ENCODE data around the gene MMP26. TPM values are rescaled to one million over a fixed set of nuclear protein-coding genes. Genes with fewer than 3 reads are reported as not detected.

The MMP26 gene
- total RNA-seq, 2 donors from 2014 or later = not detected

- no peaks in the 10 kb centered on the region for H3K4me1 ChIP-seq (ENCODE audit: control insufficient read depth in 1 of 2, low read depth in 2 of 2)
- H3K9me3 ChIP-seq = no peaks in the 10 kb centered on the region
- H3K27ac ChIP-seq = no peak overlapping the region
- TF ChIP-seq CTCF (IDR thresholded peaks at IDR 0.05) = no peak
- DNase-seq (ENCODE audit: low spot score) (no peak), ATAC-seq (ENCODE audit: insufficient number of reproducible peaks, low FRiP score, low read depth) (no peak)
- no peaks in the 10 kb centered on the region for H3K36me3 ChIP-seq
- H3K4me3 ChIP-seq = no peak overlapping the region
- no peaks in the 10 kb centered on the region for H3K27me3 ChIP-seq (replicated peaks; ENCODE audit: insufficient read depth)
These were observed 22.6 kb downstream of the MMP26 start for GRCh38 chr11:4727171-4727570.

- ATAC-seq (ENCODE audit: insufficient number of reproducible peaks, low FRiP score, low read depth) = no peak
- DNase-seq (ENCODE audit: low spot score) = no peak
- no peak for TF ChIP-seq CTCF (IDR thresholded peaks at IDR 0.05)
- Histone ChIP-seq H3K36me3 (no peaks in the 10 kb centered on the region), H3K27ac (no peak overlapping the region), H3K4me3 (no peak overlapping the region), H3K9me3 (no peaks in the 10 kb centered on the region), H3K27me3 (replicated peaks; ENCODE audit: insufficient read depth) (no peaks in the 10 kb centered on the region), H3K4me1 (ENCODE audit: control insufficient read depth in 1 of 2, low read depth in 2 of 2) (no peaks in the 10 kb centered on the region)
These were observed 36.2 kb downstream of the MMP26 start for GRCh38 chr11:4740735-4741134.

GRCh38 chr11:4748438-4748837, 43.9 kb downstream of the MMP26 start:
- Histone ChIP-seq H3K4me1 (ENCODE audit: control insufficient read depth in 1 of 2, low read depth in 2 of 2) (no peaks in the 10 kb centered on the region), H3K27ac (no peak overlapping the region), H3K4me3 (no peak overlapping the region), H3K9me3 (no peaks in the 10 kb centered on the region), H3K36me3 (no peaks in the 10 kb centered on the region), H3K27me3 (replicated peaks; ENCODE audit: insufficient read depth) (no peaks in the 10 kb centered on the region)
- ATAC-seq (ENCODE audit: insufficient number of reproducible peaks, low FRiP score, low read depth) = no peak
- no peak for DNase-seq (ENCODE audit: low spot score)
- TF ChIP-seq CTCF (IDR thresholded peaks at IDR 0.05) = no peak

- Histone ChIP-seq H3K4me3 (no peak overlapping the region), H3K36me3 (no peaks in the 10 kb centered on the region), H3K4me1 (ENCODE audit: control insufficient read depth in 1 of 2, low read depth in 2 of 2) (no peaks in the 10 kb centered on the region), H3K27ac (no peak overlapping the region), H3K9me3 (no peaks in the 10 kb centered on the region), H3K27me3 (replicated peaks; ENCODE audit: insufficient read depth) (no peaks in the 10 kb centered on the region)
- DNase-seq (ENCODE audit: low spot score) = no peak
- ATAC-seq (ENCODE audit: insufficient number of reproducible peaks, low FRiP score, low read depth) = no peak
- TF ChIP-seq CTCF (IDR thresholded peaks at IDR 0.05) = no peak
These were observed 46.6 kb downstream of the MMP26 start for GRCh38 chr11:4751201-4751600.

Other genes starting within 250 kb of the MMP26 start
- gene OR52K1, start 222.1 kb upstream of the MMP26 start, total RNA-seq = not detected
- gene OR52M1, start 159.6 kb upstream of the MMP26 start, total RNA-seq = not detected
- gene OR52I2, start 123.0 kb upstream of the MMP26 start, total RNA-seq = not detected
- gene OR52I1, start 110.7 kb upstream of the MMP26 start, total RNA-seq = not detected
- 10 to 100 TPM; 16.0 to 25.4 TPM for gene TRIM68, start 96.6 kb upstream of the MMP26 start, total RNA-seq
- not detected for gene OR51D1, start 67.3 kb upstream of the MMP26 start, total RNA-seq
- gene OR51E1, start 60.8 kb upstream of the MMP26 start, total RNA-seq = under 1 TPM in 1 of 2 donors, not detected in 1; 0.21 TPM
- gene OR51E2, start 6.9 kb upstream of the MMP26 start, total RNA-seq = not detected
- not detected for gene OR51F1, start 65.2 kb downstream of the MMP26 start, total RNA-seq
- not detected for gene OR52R1, start 99.6 kb downstream of the MMP26 start, total RNA-seq
- not detected for gene OR51F2, start 116.5 kb downstream of the MMP26 start, total RNA-seq
- gene OR51S1, start 144.4 kb downstream of the MMP26 start, total RNA-seq = not detected
- gene OR51T1, start 177.1 kb downstream of the MMP26 start, total RNA-seq = not detected
- not detected for gene OR51A7, start 199.0 kb downstream of the MMP26 start, total RNA-seq
- gene OR51G2, start 214.6 kb downstream of the MMP26 start, total RNA-seq = not detected
- gene OR51G1, start 219.6 kb downstream of the MMP26 start, total RNA-seq = not detected
- not detected for gene OR51A4, start 242.8 kb downstream of the MMP26 start, total RNA-seq

Measured in thoracic aorta (tissue), 2 donors.